HG03460 (cell line): ENCODE measurements around the gene ARCN1.
"Not testable (repeated sequence)": the region's sequence is repeated elsewhere in the genome, so short reads cannot be mapped to it uniquely, and the experiment has no call there.

ENCODE experiments used
- ATAC-seq: cut with Tn5 transposase; IDR thresholded peaks from one replicate; pipeline ENCODE4 v1.9.1; 2021; ENCODE audit not compliant: unreplicated experiment

Gene ARCN1

DNA sequence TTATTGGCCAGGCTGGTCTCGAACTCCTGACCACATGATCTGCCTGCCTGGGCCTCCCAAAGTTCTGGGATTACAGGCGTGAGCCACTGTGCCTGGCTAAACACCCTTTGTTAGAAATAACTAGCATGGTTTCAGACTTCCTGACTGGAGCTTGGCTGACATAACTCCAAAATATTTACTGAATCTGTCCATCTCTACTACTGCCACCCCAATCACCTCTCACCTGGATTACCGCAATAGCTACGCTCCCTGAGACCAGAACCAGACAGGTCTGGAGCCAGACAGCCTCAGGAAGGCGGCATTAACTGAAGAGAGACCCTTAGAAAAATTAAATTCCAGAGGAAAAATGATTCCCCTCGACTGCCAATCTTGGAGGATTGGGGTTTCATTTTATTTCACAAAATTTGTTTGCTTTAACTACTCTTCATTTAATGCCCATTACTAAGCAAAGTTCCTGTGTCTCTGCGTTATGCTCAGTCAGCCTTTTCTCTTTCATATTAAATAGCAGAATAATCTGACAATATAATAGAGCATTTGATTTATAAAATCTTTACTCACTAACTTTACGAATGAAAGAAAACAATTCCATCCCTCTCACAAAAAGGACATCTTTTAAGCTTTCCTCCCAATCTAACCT lies 28.1 kb upstream of the ARCN1 start:
- no peak for ATAC-seq

DNA sequence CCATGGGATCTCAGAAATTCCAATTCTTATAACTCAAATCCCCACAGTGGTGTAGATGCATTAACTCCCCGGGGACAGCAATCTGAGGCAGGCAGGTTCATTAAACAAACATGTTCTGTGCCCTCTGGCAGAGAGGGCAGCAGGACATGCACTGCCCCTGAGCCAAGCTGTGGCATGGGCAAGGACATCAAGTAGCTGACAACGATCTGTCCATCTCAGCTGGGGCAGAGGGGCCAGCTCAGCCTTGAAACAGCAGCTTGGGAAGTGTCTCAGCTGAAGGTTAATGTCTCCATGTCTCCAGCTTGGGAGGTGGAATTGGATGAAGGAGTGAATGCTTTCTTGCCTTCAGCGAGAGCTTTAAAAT lies 27.6 kb upstream of the ARCN1 start:
- no peak for ATAC-seq

DNA sequence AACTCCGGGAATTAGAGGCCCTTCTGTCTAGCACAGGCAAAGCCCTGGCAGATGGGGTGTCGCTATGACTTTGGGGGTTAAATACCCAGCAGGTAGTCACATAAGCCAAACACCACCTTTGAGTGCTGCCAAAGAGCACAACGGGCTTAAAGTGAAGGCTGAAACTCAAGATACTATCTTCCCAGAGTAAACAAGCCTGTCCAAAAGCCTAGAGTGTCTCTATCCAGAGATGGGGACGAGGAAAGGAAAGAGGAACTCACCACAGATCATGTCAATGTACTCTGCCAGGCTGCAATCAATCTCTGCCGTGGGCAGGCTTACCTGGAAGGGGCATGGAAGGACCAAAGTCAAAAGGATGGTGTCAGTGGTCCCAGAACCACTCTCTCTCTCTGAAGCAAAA lies 26.7 kb upstream of the ARCN1 start:
- no peak for ATAC-seq

DNA sequence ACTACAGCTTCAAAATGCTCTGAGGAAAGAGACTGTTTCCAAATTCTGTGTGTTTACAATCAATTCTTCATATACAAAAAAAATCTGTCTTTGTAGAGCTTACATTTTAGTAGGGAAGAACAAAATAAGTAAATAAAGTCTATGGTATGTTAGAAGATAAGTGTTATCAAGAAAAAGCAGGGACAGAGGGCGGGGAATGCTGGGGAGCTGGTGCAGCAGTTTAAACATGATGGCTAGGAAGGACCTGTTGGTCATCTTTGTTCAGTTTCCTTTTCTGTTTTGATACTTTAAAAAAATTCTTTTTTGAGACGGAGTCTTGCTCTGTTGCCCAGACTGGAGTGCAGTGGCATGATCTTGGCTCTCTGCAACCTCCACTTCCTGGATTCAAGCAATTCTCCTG lies 25.1 kb upstream of the ARCN1 start:
- no peak for ATAC-seq

DNA sequence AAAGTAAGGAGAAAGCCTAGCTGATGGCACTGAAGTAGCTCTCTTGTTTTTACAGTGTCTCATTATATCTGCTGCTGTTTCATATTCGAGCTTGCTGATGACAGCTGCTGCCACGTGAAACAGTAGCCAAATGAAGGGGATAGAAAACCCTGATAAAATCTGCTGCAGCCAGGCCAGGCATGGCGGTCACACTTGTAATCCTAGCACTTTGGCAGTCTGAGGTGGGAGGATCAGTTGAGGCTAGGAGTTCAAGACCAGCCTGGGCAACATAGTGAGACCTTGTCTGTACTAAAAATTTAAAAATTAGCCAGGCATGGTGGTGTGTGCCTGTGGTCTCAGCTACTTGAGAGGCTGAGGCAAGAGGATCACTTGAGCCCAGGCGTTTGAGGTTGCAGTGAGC lies 19.9 kb upstream of the ARCN1 start:
- no peak for ATAC-seq

DNA sequence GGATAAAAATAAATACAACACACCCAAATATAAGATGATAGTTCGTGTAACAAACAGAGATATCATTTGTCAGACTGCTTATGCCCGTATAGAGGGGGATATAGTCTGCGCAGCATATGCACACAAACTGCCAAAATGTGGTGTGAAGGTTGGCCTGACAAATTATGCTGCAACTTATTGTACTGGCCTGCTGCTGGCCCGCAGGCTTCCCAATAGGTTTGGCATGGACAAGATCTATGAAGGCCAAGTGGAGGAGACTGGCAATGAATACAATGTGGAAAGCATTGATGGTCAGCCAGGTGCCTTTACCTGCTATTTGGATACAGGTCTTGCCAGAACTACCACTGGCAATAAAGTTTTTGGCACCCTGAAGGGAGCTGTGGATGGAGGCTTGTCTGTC lies 11.4 kb upstream of the ARCN1 start:
- no peak for ATAC-seq

DNA sequence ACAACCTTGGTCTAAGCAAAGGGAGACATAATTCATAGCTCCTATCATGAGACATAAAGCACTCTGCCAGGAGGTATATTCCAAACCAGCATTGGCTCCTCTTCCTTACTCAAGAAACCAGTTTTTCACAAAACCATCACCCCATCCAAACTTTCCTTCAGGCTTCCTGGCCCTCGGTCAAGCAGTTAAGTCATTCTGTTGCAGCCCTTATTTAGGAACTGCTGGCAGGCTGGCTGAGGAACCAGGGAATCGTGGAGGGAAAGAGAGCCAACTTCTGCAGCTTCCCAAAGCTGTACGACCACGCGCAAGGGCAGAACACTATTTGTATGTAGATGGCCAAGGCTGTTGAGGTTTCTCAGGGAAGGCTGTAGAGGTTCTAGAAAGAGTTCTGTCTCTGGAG lies 7.2 kb upstream of the ARCN1 start:
- no peak for ATAC-seq

DNA sequence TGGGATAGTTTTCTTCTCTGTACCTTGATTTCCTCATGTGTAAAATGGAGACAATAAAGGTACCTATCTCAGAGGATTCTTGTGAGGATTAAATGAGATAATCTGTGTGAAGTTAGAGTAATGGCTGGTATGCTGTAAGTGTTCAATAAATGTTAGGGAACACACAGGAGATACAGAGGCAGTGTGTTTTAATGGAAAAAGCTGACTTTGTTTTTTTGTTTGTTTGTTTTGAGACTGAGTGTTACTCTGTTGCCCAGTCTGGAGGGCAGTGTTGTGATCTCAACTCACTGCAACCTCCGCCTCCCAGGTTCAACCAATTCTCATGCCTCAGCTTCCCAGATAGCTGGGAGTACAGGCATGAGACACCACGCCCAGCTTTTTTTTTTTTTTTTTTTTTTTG lies 2.5 kb upstream of the ARCN1 start:
- ATAC-seq, result no peak

DNA sequence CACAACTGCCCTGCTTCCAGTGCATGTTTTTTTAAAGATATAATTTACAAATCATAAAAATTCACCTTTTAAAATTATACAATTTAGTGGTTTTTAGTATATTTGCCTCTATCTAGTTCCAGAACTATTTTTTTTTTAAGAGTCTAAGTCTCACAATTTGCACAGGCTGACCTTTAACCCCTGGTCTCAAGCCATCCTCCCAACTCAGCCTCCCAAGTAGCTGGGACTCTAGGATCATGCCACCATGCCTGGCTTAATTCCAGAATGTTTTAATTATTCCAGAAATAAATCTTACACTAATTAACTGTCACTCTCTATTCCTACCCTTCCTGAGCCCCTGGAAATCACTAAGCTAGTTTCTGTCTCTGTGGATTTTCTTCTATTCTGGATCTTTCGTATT lies 1.4 kb upstream of the ARCN1 start:
- no peak for ATAC-seq

DNA sequence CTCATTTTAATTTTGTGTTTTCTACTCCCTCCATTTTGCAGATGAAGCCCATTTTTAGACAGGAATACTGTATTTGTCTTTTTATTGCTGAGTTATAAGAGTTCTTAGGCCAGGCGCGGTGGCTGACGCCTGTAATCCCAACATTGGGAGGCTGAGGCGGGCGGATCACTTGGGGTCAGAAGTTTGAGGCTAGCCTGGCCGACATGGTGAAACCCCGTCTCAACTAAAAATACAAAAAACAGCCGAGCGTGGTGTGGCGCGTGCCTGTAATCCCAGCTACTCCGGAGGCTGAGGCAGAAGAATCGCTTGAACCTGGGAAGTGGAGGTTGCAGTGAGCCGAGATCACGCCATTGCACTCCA lies 528 bp upstream of the ARCN1 start:
- ATAC-seq, result not testable (repeated sequence)

DNA sequence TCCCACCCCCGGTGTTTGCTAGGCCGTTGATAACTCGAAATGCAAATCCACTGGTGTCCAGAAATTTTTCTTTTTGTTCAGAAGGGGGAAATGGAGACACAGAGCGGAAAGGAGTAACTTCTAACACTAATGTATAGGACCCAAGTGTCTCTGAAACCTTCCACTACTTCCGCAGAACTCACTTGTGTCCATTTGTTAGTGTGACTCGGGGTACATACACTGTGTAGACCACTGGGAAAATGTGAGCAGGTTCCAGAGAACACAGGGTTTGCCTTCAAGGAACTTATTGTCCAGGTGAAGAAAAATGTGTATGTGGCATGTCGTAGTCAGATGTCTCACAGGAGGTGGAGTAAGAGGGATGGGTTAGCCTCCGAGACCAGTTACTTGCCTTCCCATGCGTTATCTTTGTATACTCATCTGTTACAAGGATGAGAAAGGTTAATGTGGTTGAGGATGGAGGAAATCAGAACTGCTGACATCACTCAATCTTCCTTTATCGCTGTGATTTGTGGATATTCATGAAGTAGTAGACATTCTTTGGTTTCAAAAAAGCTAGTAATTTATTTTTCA lies 857 bp downstream of the ARCN1 start:
- ATAC-seq, result peak; percentile 29

DNA sequence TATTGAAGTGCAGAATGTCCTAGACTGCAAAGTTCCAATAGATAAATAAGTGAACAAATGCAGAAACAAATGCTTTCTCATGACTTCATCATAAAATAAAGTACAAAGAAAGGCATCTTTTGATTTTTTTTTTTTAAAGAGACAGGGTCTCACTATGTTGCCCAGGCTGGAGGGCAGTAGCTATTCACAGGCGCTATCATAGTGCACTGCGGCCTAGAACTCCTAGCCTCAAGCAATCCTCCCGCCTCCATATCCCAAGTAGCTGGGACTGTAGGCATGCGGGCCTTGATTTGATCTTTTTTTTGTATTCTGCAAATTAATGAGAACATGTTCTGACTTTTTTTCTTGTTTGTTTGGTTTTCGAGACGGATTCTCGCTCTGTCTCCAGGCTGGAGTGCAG lies 2.4 kb downstream of the ARCN1 start:
- no peak for ATAC-seq

DNA sequence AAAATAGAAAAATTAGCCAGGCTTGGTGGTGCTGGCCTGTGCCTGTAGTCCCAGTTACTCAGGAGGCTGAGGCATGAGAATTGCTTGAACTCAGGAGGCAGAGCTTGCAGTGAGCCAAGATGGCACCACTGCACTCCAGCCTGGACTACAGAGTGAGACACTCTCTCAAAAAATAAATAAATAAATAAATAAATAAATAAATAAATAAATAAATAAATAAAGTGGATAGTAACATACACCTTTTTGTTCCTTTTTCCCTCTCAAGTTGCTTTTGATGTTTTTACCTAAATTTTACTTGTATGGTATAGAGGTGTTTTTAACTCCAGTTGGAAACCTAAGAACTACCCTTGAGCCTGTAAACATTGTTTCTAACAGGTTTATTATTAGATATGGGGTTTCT lies 5.8 kb downstream of the ARCN1 start:
- ATAC-seq, result not testable (repeated sequence)

DNA sequence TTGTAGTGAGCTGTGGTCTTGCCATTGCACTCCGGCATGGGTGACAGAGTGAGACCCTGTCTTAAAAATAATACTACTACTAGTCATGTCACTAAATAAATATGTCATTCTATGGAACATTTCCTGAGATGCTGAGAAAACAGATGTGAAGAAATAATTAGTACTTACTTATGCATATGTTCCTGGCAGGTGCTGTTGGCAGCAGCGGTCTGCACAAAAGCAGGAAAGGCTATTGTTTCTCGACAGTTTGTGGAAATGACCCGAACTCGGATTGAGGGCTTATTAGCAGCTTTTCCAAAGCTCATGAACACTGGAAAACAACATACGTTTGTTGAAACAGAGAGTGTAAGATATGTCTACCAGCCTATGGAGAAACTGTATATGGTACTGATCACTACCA lies 8.8 kb downstream of the ARCN1 start:
- no peak for ATAC-seq

DNA sequence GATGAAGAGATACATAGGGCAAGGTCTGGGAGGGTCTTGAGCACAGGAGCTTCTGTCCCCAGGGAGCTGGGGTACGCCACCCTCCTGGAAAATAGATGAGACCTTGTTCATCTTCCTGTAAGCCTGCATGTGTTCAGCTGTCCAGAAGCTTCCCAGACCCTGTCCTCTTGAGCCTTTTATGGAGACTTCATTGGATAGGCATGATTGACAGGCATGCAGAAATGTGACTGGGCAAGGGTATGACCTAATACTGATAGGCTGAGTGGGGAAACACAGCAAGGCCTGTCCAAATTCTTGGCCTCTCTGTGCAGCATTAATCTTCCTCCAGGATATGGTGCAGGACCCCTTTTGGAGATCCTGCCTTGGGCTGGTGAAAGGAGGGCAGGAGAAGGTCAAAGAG lies 15.7 kb downstream of the ARCN1 start:
- no peak for ATAC-seq

DNA sequence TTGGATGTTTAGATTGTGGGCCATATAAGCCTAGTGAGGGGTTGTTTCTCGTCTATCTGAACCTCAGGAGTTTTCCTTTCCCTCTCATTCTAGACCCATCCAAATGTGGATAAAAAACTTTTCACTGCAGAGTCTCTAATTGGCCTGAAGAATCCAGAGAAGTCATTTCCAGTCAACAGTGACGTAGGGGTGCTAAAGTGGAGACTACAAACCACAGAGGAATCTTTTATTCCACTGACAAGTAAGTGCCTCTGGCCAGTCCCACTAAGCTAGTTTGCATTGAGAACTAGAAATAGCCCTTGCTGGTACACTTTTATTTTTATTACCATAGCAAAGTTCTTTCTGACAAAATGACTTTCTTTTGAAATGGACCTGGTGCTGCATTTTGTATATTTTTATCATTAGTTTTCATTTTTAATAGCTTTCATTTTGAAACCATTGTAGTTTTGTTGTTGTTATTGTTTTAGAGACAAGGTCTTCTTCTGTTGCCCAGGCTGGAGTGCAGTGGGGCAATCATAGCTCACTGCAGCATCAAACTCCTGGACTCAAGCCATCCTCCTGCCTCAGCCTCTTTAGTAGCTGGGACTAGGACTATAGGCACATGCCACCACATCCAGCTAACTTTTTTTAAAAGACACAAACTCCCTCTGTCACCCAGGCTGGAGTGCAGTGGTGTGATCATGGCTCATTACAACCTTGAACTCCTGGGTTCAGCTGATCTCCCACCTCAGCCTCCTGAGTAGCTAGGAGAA lies 20.6 kb downstream of the ARCN1 start:
- no peak for ATAC-seq

DNA sequence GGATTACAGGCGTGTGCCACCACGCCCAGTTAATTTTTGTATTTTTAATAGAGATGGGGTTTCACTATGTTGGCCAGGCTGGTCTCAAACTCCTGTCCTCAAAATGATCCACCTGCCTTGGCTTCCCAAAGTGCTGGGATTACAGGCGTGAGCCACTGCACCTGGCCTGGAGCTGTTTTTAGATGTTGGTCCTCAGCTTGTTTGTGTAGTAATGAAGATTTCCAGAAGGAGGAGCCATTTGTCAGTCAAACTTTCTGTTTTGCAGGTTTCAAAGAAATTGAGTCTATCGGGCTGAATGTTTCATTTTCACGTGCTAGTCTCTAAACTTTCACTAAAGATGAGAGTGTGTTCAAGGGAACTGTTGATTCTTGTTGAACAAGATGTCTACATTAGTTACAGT lies 22.8 kb downstream of the ARCN1 start:
- not testable (repeated sequence) for ATAC-seq

DNA sequence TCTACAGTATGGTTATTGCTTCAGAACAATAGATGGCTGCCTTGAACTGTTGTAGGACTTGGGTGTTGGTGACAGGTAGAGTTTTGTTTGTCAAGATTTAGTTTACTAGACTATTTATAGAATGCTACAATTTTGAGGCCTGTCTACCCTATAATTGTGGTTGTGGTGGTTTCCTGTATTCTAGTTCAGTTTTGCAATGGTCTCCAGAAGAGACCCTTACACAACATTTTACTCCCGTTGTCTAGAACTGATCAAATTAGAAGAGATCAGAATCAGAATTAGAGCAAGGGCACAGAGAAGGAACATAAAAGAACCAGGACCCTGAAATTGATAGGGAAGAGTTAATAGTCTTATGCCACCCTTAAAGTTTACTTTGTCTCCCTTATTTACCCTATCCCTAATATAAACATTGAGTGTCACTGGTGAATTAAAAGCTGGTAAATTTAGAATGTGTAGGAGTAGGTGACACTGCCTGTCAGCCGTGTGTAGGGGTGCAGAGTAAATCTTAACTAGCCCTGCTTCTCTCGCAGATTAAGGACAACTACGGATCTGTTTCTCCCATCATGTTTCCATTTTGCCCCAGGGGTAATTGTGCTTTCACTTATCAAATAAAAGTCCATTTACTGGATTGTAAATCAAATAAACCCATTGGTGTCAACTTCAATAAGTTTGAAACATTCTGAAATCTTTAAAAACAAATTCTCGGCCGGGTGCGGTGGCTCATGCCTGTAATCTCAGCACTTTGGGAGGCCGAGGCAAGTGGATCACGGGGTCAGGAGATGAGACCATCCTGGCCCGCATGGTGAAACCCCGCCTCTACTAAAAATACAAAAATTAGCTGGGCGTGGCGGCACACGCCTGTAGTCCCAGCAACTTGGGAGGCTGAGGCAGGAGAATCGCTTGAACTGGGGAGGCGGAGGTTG lies 24.3 kb downstream of the ARCN1 start:
- no peak for ATAC-seq

DNA sequence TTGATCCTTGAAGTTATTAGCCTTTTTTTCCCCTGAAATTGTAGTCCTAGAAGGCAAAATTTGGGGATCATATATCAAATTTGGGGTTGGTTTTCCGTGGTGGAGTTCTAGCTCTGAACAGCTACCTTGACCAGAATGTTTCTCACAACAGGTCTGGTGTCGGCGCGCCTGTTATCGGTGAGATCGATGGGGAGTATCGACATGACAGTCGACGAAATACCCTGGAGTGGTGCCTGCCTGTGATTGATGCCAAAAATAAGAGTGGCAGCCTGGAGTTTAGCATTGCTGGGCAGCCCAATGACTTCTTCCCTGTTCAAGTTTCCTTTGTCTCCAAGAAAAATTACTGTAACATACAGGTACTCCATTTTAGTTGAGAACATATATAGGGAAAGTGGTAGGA lies 25.3 kb downstream of the ARCN1 start:
- no peak for ATAC-seq

DNA sequence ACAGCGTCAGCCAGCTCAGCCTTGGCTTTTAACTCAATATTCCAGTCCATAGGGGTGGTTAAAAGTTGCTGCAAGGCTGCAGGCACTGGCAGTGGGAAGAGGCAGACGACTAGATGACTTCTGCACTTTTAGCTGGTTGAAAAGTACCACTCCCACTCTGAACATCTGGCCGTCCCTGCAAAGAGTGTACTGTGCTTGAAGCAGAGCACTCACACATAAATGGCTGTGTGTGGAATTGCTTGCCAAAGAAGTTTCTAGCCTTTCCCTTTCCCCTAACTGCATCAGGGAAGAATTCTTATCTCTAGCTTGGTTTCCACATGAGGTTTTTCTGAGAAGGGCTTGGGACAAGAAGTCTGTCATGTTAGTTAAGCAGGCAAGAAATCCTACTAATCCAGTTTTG lies 30.1 kb downstream of the ARCN1 start:
- no peak for ATAC-seq

DNA sequence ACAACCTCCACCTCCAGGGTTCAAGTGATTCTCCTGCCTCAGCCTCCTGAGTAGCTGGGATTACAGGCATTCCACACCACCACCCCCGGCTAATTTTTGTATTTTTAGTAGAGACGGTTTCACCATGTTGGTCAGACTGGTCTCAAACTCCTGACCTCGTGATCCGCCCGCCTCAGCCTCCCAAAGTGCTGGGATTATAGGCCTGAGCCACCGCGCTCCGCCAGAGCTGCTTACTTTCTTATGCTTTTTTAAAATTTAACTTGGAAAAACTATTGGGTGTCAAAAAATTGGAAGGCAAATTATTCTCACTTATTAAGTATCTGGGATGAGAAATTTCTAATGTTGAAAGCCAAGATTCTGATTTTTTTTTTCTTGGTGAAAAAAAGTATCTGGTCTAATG lies 31.5 kb downstream of the ARCN1 start:
- ATAC-seq, result not testable (repeated sequence)

DNA sequence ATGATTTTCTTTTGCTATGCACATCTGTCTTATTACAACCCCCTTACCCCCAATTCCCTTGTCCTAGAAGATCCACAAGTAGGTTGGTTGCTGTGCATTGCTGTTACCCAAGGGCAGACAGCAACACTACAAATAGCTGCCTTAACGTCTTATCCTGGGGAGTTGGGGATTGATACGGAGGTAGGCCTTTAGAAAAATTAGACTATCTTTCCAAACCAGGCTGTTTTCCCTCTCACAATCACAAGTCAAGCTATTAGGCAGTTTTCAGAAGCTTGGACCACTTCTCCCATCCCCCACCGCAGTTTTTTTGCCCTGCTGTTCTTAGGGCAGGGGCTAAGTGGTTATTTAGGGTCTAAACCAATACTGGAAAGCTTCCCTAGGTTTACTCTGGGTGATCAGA lies 32.4 kb downstream of the ARCN1 start:
- no peak for ATAC-seq
